ENCODE measurements around the gene CNR2. TPM values are rescaled to one million over a fixed set of nuclear protein-coding genes. Genes with fewer than 3 reads are reported as not detected.
"Not testable (repeated sequence)": the region's sequence is repeated elsewhere in the genome, so short reads cannot be mapped to it uniquely, and the experiment has no call there.

Gene CNR2
- under 1 TPM; 0.11 to 0.54 (median 0.31) TPM for total RNA-seq

- no peaks in the 10 kb centered on the region for H3K27me3 ChIP-seq
- H3K4me1 ChIP-seq = peaks cover 7 to 20% of the 10 kb centered on the region in 2 donors
- H3K27ac ChIP-seq = peak within 1 kb of the TSS; percentile 3 to 57 (median 44)
- WGBS, 2 donors = 36 to 41% methylated on average over 7 of the region's 7 CpGs
- no peak within 1 kb of the TSS for H3K4me3 ChIP-seq (replicated peaks in 1 of 3)
- intact Hi-C loops (cut with DNase I) = loop anchor here (10.0 kb wide), 1 partner anchor 99 kb away; no protein-coding TSS in a partner anchor
- TF ChIP-seq POLR2A (IDR thresholded peaks at IDR 0.05) (peak in 1 of 2 donors; percentile 13), CTCF (IDR thresholded peaks at IDR 0.05) (peak in 1 of 6 experiments; percentile 8)
- no peaks in the 10 kb centered on the region for H3K9me3 ChIP-seq
- no peaks in the 10 kb centered on the region for H3K36me3 ChIP-seq
- peak; percentile 88 to 89 for DNase-seq
These were observed at the start of gene CNR2 for GRCh38 chr1:23913212-23913880. Gene CNR2, minus strand, starts transcription at chr1:23913362. Its CDS starts 37,745 bp downstream, at chr1:23875617.

GRCh38 chr1:23960291-23961020 is 47.3 kb upstream of the CNR2 start:
- Histone ChIP-seq H3K27me3 (no peaks in the 10 kb centered on the region), H3K27ac (peak overlapping the region; percentile 97 to 100 (median 98)), H3K4me1 (peaks cover 27 to 49% of the 10 kb centered on the region in 2 donors), H3K9me3 (no peaks in the 10 kb centered on the region), H3K36me3 (peaks cover 10 to 13% of the 10 kb centered on the region in 2 donors), H3K4me3 (replicated peaks in 1 of 3) (peak overlapping the region; percentile 68 to 73 (median 71))
- no peak for TF ChIP-seq CTCF (IDR thresholded peaks at IDR 0.05)
- no peak for TF ChIP-seq POLR2A (IDR thresholded peaks at IDR 0.05)
- no peak for DNase-seq
- WGBS, 2 donors = 1% methylated on average over 15 of the region's 15 CpGs
- intact Hi-C loops (cut with DNase I) = no loop called here

GRCh38 chr1:23959461-23960290 is 46.5 kb upstream of the CNR2 start, which contains the start of gene PNRC2:
Gene PNRC2, plus strand, starts transcription at chr1:23959828. Its CDS starts 1,630 bp downstream, at chr1:23961458.
- no peaks in the 10 kb centered on the region for H3K27me3 ChIP-seq
- intact Hi-C loops (cut with DNase I) = no loop called here
- H3K4me3 ChIP-seq (replicated peaks in 1 of 3) = peak within 1 kb of the TSS; percentile 68 to 73 (median 71)
- H3K27ac ChIP-seq = peak within 1 kb of the TSS; percentile 97 to 100 (median 98)
- WGBS, 2 donors = 1% methylated on average over 54 to 58 of the region's 84 CpGs
- DNase-seq = peak; percentile 98 to 99
- H3K4me1 ChIP-seq = peaks cover 28 to 49% of the 10 kb centered on the region in 2 donors
- H3K36me3 ChIP-seq = peaks cover 5 to 13% of the 10 kb centered on the region in 2 donors
- no peaks in the 10 kb centered on the region for H3K9me3 ChIP-seq
- TF ChIP-seq POLR2A (IDR thresholded peaks at IDR 0.05) = peak; percentile 60 to 98
- TF ChIP-seq CTCF (IDR thresholded peaks at IDR 0.05) = peak in 2 of 6 experiments; percentile 5 to 14

- Histone ChIP-seq H3K9me3 (no peaks in the 10 kb centered on the region), H3K4me3 (replicated peaks in 1 of 3) (peak overlapping the region; percentile 54 to 73 (median 71)), H3K27me3 (no peaks in the 10 kb centered on the region), H3K27ac (peak overlapping the region; percentile 97 to 100 (median 98)), H3K4me1 (peaks cover 26 to 51% of the 10 kb centered on the region in 2 donors), H3K36me3 (peaks cover 5 to 9% of the 10 kb centered on the region in 2 donors)
- peak in 1 of 2 donors; percentile 24 for TF ChIP-seq POLR2A (IDR thresholded peaks at IDR 0.05)
- peak in 4 of 6 experiments; percentile 15 to 42 (median 33) for TF ChIP-seq CTCF (IDR thresholded peaks at IDR 0.05)
- WGBS, 2 donors = 3 to 4% methylated on average over 25 to 26 of the region's 30 CpGs
- peak; percentile 94 to 95 for DNase-seq
- intact Hi-C loops (cut with DNase I) = no loop called here
These were observed 45.8 kb upstream of the CNR2 start for GRCh38 chr1:23958810-23959460.

GRCh38 chr1:23958040-23958809 is 45.1 kb upstream of the CNR2 start:
- H3K9me3 ChIP-seq; H3K27me3 ChIP-seq; intact Hi-C loops (cut with DNase I); DNase-seq; H3K36me3 ChIP-seq: not testable (repeated sequence)
- peak overlapping the region; percentile 97 to 100 (median 98) for H3K27ac ChIP-seq
- H3K4me1 ChIP-seq = peaks cover 26 to 48% of the 10 kb centered on the region in 2 donors
- WGBS, 2 donors = 74 to 77% methylated on average over 19 of the region's 19 CpGs
- peak overlapping the region in 1 of 3 donors; percentile 71 for H3K4me3 ChIP-seq (replicated peaks in 1 of 3)
